H4 (cell line): Measurements from ENCODE around the gene LRRC4C. TPM values are rescaled to one million over a fixed set of nuclear protein-coding genes. Genes with fewer than 3 reads are reported as not detected.
A peak's percentile ranks its signal among the peaks of the same experiment; 100 is the strongest.

Experiments used
- DNase-seq: peaks from one replicate; pipeline ENCODE4 v3.0.0-alpha.2; 2015; ENCODE audit warnings: low spot score
- total RNA-seq: library from RNA; depleted of rRNA; stranded (reverse); fragments of >200 nt; shearing (Covaris generic); gene quantifications from 2 replicates; pipeline ENCODE4 v1.2.3, GENCODE V29; 2014

LRRC4C gene
- total RNA-seq, 1 experiment from 2014 or later, result 6.2 TPM

DNA sequence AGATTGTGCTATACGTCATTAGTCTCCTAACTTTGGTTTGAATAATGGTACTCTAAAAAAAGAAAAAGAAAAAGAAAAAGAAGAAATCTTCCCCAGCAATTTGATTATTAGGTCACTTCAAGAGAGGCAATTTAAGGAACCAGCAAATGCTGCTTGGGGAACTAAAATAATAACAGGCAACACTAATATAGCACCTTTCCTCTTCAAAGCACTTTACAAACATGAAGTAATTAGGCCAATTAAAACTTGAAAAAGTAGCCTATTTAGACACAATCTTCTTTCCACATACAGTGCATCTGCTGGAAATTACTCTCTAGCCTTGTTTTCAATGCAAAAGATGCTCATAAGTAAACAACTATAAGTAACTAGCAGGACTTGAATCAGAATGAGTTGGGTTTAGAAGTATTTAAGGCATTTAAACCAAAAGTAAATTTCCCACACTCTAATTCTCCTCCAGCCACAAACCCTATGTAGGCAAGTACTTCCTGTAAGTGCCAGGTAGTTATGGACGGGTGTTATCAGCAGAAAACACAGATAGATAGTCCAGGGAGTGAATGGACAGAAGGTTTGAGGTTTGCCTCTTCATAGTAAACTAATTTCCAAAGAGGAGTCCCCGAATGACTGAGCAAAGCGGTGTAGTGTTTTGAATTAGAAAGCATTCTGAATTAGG lies 44.5 kb downstream of the LRRC4C start:
- DNase-seq, result peak; percentile 26

DNA sequence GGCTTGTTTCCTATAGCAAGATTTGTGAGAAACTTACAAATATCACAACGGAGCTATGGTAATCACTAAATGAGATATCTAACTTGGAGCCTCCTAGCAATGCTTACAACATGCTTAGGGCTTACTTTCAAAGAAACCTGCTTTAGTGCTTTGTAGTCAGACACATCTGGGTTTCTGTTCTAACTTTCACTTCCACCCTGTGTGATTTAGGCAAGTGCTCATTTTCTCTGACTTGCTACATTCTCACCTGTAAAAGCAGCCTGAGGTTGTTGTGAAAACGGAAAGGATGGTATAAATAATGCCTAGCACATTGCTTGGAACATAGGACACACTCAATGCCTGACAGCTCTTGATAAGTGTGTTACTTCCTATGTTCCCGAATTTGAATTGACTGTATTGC lies 45.6 kb downstream of the LRRC4C start:
- DNase-seq, result no peak

DNA sequence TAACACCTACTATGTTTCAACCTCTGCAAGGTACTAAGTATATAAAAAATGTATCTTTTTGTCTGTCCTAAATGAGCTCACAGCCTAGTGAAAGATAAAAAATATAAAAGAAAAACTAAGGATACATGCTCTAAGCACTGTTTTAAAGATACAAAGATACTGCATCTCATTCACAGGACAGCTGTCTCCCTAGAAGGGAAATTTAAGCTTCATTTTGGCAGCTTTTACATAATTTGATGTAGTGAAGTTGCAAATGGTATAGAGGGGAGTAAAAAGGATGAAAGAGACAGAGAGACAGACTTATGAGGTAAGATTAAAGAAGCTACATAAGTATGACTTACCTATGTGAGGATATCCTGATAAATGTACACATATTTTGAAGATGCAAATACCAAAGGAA lies 53.6 kb downstream of the LRRC4C start:
- DNase-seq, result no peak

DNA sequence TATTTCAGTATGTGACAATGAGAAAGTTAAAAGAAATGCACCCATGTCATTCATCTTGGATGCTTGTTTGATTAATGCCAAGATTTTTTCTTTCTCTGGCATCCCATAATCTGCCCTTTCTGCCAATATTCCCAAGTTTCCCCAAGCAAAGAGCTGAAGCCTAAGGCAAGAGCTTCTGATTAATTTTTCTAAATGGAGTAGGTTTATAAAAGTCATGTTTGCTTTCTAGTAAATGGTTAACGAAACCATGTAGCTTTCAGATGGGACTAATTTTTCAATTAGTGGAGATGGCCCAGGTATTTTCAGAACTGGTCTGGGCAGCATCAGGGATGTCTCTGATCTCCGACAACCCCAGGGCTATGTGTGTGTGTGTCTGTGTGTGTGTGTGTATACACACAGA lies 55.3 kb downstream of the LRRC4C start:
- DNase-seq, result no peak

DNA sequence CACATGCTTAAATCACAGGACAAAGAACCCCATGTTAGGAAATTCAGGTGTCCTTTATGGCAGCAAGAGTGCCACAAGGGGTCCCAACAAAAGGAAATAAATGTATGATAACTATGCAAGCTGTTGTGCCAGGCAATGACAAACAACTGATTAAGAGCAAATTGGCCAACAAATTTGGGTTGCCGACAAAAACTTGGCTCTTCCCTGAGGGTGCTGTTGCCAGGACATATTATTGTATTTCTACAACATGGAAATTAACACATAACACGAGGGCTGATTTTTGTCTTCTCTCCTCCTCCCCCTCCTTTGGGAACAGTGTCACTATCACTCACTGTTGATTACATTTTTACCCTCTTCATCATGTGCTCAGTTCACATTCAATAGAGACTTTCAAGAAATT lies 56.0 kb downstream of the LRRC4C start:
- DNase-seq, result no peak

DNA sequence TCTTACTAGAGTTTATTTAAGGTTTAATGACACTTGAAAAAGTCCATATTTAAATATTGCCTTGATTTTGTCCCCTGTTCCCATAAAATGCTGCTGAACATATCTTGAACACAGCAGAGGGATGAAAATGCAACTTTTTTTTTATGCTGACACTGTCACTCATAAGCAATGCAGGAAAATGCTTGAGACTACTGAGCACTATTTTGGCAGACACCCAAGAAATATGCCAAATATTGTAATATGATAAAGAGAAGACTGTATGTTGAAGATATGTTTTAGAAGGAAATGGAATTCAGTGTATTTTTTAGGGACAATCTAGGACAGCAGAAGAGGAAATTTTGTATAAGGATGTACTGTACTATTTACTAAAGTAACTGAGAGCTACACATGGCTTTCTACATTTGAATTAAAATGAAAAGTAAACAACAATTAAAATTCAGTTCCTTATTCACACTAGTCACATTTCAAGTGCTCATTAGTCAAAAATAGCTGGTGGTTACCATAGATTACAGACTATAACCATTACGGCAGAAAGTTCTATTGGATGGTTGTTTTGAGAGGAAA lies 58.6 kb downstream of the LRRC4C start:
- no peak for DNase-seq

DNA sequence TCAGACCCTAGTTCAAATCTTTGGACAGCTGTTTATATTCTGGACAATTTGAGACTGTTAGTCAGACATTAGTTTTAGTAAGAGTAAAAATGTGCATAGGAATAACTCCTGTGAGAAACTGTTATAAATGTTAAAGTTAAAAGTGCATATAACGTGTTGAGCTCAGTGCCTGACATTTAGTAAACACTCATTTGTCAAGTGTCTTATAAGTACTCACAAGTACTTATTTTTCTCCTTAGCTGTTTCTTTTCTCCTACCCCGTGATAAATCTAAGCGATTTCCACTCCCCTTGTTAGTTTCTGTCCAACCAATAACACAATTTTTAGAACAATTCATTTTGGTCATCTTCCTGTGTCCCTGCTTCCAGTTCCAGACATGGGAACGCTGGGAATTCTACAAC lies 59.3 kb downstream of the LRRC4C start:
- no peak for DNase-seq

DNA sequence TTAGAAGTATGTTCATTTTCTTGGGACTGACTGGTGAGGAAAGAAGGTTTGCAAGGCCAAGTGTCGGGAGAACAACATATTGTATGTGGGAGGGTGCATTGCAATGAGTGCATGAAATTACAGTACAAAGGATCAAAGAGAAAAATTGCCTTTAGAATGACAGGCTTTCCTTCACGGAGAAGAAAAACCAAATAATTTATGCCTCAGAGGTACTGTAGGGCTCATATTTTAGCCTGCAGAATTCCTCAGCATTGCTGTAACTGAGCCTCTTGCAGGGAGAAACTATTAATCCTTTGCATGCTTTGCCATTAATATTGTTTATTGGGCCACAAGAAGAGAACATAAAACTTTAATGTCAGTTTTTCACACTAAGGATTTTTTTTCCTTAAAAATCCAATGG lies 60.1 kb downstream of the LRRC4C start:
- no peak for DNase-seq

DNA sequence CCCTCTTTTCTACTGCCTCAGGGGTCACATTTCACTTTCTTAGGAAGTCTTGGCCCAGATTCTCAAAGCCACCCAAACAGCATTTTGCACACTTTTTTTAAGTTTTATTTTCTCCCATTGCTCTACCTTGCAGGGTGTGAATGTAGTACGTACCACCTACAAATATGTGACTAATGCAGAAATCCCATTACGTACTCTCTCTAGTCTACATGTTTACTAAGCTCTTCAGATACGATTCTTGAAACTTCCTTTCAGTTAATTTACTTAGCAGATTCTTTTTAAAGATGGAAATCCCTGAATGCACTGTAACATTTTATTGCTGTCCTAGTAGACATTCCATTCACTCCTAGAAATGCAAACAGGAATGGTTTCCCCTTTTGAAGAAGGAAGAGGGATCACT lies 61.3 kb downstream of the LRRC4C start:
- no peak for DNase-seq

DNA sequence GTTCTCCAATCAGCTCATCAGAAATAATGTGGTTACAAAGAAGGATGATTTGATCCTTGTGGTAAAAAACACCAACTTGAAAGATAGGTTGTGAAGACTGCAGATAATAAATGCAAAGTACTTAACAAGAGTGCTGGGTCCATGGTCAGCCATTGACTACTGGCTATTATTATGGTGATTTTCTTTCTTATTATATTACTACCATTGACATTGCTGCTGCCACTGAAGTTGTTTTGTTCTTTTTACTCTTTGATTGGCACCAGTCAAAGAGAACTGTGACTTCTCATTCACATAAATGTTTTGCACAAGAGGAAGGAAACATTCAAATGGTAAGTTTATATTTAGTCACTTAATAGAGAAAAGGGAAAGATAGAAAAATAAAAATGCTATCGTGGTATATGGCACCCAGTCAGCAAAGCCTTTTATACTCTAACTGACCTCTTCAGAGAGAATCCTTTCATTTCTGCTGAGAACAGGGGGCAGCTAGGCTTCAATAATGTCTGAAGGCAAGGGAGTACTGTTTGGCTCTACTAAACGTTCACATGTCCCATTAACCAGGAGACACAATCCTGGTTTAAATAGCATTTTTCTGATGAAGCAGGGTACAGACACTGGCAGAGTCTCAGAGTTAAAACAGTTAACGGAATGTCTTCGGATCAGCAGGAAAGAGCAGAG lies 64.8 kb downstream of the LRRC4C start:
- DNase-seq, result no peak

DNA sequence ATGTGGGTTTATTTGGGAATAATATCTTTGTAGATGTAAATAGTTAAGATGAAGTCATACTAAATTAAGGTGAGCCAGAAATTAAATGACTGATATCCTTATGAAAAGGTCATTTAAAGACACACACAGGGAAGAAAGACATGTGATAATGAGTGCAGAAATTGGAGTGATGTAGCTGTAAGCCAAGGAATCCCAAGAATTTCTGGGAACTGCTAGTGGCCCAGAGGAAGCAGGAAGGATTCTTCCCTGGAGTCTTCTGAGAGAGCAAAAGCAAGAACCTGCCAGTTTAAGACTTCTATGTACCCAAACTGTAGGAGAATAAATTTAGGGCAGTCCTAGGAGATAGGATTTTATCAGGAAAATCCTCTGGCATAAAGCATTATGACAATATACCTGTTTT lies 66.9 kb downstream of the LRRC4C start:
- DNase-seq, result no peak

DNA sequence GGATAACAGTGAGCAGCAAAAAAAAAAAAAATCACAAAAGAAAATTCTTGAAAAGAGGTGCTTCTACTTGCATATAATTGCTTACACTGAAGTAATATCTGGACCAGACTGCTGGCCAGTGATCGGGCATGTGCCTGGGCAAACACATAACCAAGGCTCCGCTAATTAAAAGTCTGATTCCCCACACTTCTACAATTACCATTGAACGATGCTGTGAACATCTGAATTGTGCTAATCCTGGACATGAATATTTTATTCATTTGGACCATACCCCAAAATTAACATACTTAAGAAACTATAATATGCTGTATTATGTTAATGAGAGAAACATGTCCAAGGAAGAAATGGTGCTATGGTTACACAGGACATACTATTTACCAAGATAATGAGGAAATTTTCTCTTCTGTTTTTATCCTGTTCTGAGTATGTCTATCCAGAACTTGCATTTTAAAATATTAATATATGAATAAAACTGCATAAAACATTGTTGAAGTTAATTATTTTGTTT lies 69.8 kb downstream of the LRRC4C start:
- DNase-seq, result no peak

DNA sequence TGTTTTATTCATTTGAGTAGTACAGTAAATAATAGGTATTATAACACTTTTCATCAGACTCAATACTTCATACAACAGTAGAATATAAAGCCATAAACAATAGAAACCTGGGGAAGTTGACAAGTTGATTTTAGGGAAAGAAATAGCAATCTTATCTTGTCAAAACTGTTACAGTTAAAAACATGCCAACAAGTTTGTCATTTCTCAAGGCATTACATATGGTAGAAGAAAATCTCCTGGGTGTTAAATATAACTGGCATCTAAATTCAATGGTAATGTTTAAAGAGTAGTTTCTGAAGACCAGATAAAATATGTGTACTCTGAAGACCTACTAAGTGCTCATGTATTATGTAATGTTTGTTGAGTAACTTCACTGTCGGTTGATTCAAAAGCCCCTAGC lies 75.1 kb downstream of the LRRC4C start:
- no peak for DNase-seq

DNA sequence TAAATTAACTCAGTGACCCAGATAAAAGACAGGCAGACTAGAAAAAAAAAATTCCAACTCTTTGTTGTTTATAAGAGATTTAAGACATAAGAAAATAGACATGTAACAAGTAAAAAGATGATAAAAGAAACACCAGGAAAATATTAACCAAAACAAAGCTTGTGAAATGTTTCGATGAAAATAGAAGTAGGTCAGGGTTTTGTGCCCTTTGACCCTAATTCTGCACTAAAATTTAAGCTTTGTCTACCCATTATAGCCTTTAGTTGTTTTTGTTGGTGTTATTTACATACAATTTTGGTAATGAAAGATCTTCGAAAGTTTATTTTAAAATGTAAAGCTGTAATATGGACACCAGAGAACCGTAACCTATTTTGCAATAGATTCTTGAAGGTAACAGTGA lies 75.7 kb downstream of the LRRC4C start:
- DNase-seq, result no peak

DNA sequence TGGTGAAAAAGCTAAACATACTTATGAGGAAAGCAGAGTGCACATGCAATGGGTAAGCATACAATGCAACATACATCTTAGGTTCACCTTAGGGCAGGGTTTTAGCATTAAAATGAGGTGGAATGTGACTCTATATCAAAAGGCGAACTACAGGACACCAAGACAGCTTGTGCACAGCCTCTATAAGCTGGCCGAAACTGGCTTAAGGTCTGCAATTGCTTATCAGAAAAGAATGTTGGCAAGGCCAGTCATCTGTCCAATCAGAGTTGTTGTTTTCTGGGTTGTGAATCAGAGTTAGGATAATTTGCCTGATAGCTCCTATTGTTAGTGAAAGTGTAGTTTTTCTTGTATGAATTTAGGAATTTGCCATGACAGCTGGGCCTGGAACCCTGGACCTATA lies 76.5 kb downstream of the LRRC4C start:
- DNase-seq, result peak; percentile 25

DNA sequence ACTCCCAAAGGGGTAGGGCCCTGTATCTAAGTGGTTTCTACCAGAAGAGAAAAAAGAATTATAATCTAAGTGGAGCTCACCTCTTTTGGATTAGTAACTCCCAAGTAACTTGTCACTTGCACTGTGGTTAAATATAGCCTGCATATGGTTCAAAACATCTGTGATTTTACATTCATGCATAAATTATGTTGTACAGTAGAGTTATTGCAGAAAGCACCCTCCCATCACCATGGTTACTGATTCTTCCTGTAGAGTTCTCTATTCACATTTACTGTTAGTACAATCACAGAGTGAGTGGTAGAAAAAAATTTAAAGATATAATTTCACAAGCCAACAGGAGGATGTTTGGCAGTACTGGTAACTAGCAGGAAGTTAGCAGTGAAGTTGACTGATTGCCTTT lies 80.4 kb downstream of the LRRC4C start:
- no peak for DNase-seq

DNA sequence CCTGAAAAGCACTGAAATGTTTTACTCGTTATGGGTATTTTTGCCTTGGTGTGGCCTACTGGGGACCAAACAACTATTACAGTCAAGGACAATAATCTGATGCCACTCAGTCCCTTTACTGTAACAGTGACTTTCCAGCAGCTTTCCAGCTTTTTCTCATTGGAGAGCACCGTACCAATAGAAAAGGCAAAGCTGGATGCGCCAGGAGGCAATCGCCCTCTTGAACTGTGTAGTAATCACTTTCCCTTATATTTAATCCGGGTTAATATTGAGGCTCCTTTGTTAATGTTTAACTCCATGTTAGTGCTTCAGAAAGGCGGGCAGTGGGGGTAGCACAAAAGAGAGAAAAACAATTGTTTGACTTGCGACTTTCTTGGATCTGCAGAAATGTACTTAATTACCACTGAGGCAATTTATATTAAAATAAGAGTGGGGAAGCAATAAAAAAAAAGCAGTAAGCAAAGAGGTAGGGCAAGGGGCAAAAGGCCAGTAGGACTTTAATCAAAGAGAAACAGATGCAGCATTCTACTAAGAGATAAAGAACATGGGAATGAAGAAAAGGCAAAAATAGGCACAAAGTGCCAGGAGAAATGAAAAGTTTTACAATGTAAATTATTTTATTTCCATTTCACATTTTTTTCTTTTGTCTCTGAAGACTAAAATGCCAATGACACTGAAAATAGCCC lies 81.6 kb downstream of the LRRC4C start:
- no peak for DNase-seq

DNA sequence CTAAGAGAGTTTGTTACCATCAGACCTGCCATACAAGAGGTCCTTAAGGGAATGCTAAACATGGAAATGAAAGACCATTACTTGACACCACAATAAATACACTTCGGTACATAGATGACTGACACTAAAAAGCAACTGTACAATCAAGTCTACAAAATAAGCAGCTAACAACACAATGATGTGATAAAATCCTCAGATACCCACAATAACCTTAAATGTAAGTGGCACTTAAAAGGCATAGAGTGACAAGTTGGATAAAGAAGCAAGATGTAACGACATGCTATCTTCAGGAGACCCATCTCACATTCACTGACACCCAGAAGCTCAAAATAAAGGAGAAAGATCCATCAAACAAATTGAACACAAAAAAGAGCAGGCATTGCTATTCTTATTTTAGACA lies 107.6 kb downstream of the LRRC4C start:
- no peak for DNase-seq

DNA sequence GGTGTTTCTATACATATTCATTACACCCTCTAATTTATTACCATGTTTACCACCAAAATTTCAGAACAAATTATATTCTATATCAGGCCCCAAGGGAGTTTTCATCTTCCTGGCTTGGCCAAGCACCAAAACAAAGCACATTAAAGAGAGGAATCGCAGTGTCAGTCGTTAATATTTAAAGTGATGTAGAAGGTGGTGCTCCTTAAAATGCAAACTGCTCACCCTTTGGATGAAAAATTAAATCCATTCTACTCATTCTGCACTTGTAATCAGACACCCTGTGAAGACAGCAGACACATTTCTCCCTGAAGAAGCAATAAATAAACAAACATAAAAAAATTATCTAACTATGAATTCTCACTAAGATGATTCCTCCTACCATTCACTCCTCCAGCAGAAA lies 113.4 kb downstream of the LRRC4C start:
- no peak for DNase-seq

DNA sequence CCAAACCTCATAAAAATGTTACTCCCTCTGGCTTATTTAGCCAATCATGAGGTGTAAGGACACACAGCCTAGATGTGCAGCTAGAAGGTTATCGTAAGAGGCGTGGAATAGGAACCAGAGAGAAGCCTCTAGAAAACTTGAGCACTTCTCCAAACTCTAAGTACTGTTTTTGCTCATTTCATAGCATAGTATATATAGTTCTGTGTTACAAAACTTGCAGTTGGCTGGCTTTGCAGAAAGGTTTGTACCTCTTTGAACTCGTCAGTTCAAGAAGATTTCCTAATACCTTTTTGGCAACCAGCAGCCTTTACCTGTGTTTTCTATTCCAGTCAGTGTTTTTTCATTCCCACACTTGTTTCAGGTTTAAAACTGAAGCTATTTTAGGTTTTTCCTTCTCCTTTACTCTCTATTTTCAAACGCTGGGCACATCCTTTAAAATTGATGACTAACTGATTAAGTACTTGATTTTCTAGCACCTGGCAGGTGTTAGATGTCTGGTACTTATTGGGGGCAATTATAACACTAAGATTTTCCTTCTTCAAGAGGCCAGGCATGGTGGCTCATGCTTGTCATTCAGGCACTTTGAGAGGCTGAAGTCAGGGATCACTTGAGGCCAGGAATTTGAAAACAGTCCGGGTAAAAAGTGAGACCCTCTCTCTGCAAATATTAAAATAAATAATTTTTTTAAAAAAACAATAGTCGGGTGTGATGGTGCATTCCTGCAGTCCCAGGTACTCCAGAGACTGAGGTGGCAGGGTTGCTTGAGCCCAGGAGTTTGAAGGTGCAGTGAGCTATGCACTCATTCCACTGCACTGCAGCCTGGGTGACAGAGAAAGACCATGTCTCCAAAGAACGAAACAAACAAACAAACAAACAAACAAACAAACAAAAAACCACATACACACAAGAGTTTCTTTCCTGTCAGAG lies 125.2 kb downstream of the LRRC4C start:
- DNase-seq, result no peak

DNA sequence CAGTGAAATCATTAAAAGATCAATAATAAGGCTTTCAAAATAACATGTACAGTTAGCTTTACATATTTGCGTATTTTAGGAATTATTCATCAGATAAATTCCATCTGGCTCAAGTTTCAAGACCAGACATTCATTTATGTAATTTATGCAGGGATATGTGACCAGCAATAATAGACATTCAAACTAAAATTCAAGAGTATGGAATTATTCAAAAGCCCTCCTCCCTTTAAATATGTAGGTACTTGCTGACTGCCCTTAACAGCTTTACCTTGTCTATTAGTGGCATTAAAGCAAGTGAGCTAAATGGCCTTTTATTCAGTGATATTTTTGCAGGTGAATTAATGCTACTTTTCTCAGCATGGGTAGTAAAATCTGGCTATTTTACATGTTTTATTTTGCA lies 126.1 kb downstream of the LRRC4C start:
- DNase-seq, result no peak

DNA sequence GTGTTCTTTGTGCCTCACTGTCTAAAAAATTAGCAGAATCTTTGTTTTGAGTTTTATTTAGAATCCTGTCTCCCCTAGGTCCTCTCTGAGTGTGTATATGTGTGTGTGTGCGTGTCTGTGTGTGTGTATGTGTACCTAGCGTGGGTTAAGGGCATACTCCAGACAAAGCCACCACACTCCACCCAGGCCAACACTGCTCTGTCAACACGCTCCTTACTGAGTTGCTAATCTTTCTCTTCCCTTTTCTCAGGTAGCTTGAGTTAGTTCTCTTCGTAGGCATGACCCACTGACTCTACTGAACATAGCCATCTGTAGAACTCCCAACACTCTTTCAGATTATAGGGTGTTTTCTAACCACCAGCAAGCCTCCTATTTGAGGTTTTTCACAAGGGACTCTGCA lies 131.1 kb downstream of the LRRC4C start:
- no peak for DNase-seq
